Body of pancreas (tissue), 4 donors: ENCODE measurements around the gene MECR. TPM values are rescaled to one million over a fixed set of nuclear protein-coding genes. Genes with fewer than 3 reads are reported as not detected.
"Not testable (repeated sequence)": the region's sequence is repeated elsewhere in the genome, so short reads cannot be mapped to it uniquely, and the experiment has no call there.

ENCODE experiments used
- ATAC-seq: fragments of 150-250 bp; one replicate; pipeline ENCODE4 v1.9.1; 2016
- DNase-seq, 4 donors: peaks; one replicate each; pipeline ENCODE4 v3.0.0-alpha.2; 2019
- H3K27ac ChIP-seq, 4 donors: fragments of 200-600 bp; sonication (generic); 1 replicate in 3 of 4; 2 replicates in 1 of 4; pipeline versions ENCODE4 v1.5.1 to v1.6.1; 2016 to 2019; ENCODE audit warnings: mild to moderate bottlenecking in 1 of 4, mixed read lengths in 1 of 4, moderate library complexity in 1 of 4
- H3K27me3 ChIP-seq, 2 donors: fragments of 200-600 bp; sonication (generic); one replicate each; pipeline ENCODE4 v1.6.0; 2016; ENCODE audit warnings: mild to moderate bottlenecking in 1 of 2
- H3K36me3 ChIP-seq, 2 donors: fragments of 200-600 bp; sonication (generic); replicated peaks in 1 of 2; 2 replicates each; pipeline ENCODE4 v1.5.1; 2016; ENCODE audit warnings: low read depth in 2 of 2; ENCODE audit not compliant: insufficient read depth in 1 of 2
- H3K4me1 ChIP-seq: fragments of 200-600 bp; sonication (generic); one replicate; pipeline ENCODE4 v1.6.0; 2016
- H3K4me3 ChIP-seq, 2 donors: fragments of 200-600 bp; sonication (generic); 1 replicate in 1 of 2; 2 replicates in 1 of 2; pipeline ENCODE4 v1.5.1; 2016 to 2019
- H3K9me3 ChIP-seq, 3 donors: fragments of 200-600 bp; sonication (generic); 1 replicate in 2 of 3; 2 replicates in 1 of 3; pipeline ENCODE4 v1.5.1; 2016
- POLR2A ChIP-seq, 3 donors: fragments of 450-650 bp; IDR thresholded peaks; one replicate each; pipeline ENCODE4 v1.6.1; 2016; ENCODE audit warnings: antibody characterized with exemption in 3 of 3, mild to moderate bottlenecking in 2 of 3
- whole genome bisulfite sequencing, 2 donors: methylation state at CpG; one replicate each; pipeline ENCODE4 v1.1.5; 2017; 5-methylcytosine and 5-hydroxymethylcytosine counted together
- intact Hi-C: fragments of 100-400 bp; cut with DNase I; formaldehyde crosslinking; loops from one replicate; pipeline ENCODE4 v1.15.1; 2023
- total RNA-seq, 2 donors: library from RNA; depleted of rRNA; stranded (reverse); fragments of >200 nt; gene quantifications; one replicate each; pipeline ENCODE4 v1.1.0, GENCODE V29; 2016
- TF ChIP-seq, protein P1 (sequence below), 7 experiments: fragments of 450-650 bp in 4 of 7; fragments of 200-600 bp in 3 of 7; sonication (generic) in 3 of 7; IDR thresholded peaks; one replicate each; pipeline ENCODE4 v1.5.1; 2016 to 2019; ENCODE audit warnings: antibody characterized with exemption in 7 of 7

Gene MECR
- total RNA-seq, 2 donors from 2014 or later: 10.6 to 30.7 TPM

DNA sequence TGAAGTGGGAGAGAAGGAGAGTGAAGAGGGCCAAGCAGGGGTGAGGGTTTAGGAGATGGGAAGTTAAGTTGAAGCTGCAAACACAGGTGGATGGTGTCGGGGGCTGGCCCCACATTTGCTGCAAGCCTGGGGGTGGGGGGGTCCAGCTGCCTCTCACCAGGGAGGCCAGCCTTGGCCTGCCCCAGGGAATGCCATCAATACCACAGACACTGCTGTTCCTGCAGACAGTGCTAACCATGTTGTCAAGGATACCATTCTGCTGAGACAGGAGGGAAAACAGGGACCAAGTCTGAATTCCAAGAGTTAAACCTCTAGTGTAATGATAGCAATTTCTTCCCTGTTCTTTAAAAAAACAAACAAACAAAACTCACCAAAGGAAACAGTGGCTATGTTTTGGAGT, 8.0 kb downstream of the MECR start:
- Histone ChIP-seq H3K9me3 (no peaks in the 10 kb centered on the region), H3K4me1 (no peaks in the 10 kb centered on the region)
- no peak for TF ChIP-seq POLR2A (IDR thresholded peaks at IDR 0.05)
- TF ChIP-seq, protein P1, sequence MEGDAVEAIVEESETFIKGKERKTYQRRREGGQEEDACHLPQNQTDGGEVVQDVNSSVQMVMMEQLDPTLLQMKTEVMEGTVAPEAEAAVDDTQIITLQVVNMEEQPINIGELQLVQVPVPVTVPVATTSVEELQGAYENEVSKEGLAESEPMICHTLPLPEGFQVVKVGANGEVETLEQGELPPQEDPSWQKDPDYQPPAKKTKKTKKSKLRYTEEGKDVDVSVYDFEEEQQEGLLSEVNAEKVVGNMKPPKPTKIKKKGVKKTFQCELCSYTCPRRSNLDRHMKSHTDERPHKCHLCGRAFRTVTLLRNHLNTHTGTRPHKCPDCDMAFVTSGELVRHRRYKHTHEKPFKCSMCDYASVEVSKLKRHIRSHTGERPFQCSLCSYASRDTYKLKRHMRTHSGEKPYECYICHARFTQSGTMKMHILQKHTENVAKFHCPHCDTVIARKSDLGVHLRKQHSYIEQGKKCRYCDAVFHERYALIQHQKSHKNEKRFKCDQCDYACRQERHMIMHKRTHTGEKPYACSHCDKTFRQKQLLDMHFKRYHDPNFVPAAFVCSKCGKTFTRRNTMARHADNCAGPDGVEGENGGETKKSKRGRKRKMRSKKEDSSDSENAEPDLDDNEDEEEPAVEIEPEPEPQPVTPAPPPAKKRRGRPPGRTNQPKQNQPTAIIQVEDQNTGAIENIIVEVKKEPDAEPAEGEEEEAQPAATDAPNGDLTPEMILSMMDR (IDR thresholded peaks at IDR 0.05): no peak

DNA sequence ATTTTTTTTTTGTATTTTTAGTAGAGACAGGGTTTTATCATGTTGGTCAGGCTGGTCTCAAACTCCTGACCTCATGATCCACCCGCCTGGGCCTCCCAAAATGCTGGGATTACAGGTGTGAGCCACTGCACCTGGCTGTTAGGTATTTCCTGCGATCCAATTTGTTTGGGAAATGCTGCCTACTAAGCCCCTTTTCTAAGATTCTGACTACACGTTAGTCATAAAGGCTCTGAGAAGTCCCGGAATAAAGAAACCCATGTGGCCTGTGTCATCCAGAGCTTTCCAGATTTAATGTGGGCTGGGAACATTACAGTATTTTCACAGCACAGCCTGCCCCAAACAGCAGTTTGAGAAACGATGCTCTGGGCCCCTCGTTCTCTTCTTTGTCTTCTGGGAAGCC, 8.5 kb downstream of the MECR start:
- H3K27ac ChIP-seq, H3K4me1 ChIP-seq, ATAC-seq, H3K4me3 ChIP-seq, H3K9me3 ChIP-seq, DNase-seq, intact Hi-C loops, H3K36me3 ChIP-seq, H3K27me3 ChIP-seq: not testable (repeated sequence)
- WGBS, 2 donors: 84 to 92% methylated on average over 6 of the region's 6 CpGs

More for the DNA sequence above, 8.0 kb downstream of the MECR start:
- no peak overlapping the region for H3K27ac ChIP-seq
- no peak for DNase-seq
- WGBS, 2 donors: 89 to 94% methylated on average over 1 of the region's 1 CpG
- no peaks in the 10 kb centered on the region for H3K27me3 ChIP-seq
- no peak for ATAC-seq
- intact Hi-C loops: no loop called here
- H3K36me3 ChIP-seq: no peaks in the 10 kb centered on the region
- H3K4me3 ChIP-seq: no peak overlapping the region

DNA sequence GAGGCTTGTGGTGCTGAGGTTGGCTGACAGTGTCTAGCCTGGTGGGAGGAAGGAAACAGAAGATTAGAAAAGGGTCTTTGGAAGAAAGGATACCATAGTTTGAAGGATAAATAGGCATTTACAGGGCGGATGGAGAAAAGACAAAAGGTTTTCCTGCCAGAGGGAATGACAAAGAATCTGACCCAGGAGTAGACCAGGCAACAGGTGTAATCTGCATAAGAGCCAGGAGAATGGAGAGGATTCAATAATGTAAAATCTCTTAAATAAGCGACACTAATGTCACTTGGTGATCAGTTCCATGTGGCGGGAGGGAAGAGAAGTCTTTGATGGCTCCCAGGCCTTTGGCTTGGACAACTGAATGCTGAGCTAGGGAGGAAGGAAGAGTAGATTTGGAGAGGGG, 9.4 kb downstream of the MECR start:
- 94 to 99% methylated on average over 3 of the region's 3 CpGs for WGBS, 2 donors
- DNase-seq: no peak
- Histone ChIP-seq H3K36me3 (no peaks in the 10 kb centered on the region), H3K27me3 (no peaks in the 10 kb centered on the region), H3K27ac (no peak overlapping the region), H3K4me3 (no peak overlapping the region), H3K9me3 (no peaks in the 10 kb centered on the region), H3K4me1 (no peaks in the 10 kb centered on the region)
- no peak for ATAC-seq
- no peak for TF ChIP-seq POLR2A (IDR thresholded peaks at IDR 0.05)
- TF ChIP-seq, protein P1 (IDR thresholded peaks at IDR 0.05): no peak
- intact Hi-C loops: no loop called here

DNA sequence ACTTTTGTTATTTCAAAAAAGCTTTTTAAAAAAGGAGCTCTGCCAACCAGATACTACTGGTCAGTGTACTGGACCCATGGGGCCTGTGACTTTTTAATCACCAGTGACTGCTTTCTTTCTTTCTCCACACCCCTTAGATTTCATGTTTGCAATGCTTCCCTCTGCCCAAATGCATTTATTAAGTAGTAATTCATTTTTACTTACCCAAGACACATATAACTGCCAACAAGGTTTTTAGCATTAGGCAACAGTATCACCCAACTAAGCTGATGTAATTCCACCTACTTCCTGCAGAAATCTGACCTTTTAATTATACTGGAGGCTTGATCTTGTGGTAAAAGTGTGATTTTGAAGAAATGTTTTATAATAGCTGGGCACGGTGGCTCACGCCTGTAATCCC, 12.5 kb downstream of the MECR start:
- 65 to 85% methylated on average over 2 of the region's 2 CpGs for WGBS, 2 donors
- Histone ChIP-seq H3K9me3 (no peaks in the 10 kb centered on the region), H3K27me3 (no peaks in the 10 kb centered on the region), H3K27ac (no peak overlapping the region), H3K4me1 (no peaks in the 10 kb centered on the region), H3K36me3 (peaks cover 0 to 7% of the 10 kb centered on the region in 2 donors), H3K4me3 (no peak overlapping the region)
- no peak for ATAC-seq
- intact Hi-C loops: no loop called here
- no peak for DNase-seq
- TF ChIP-seq POLR2A (IDR thresholded peaks at IDR 0.05): no peak
- TF ChIP-seq, protein P1 (IDR thresholded peaks at IDR 0.05): no peak

DNA sequence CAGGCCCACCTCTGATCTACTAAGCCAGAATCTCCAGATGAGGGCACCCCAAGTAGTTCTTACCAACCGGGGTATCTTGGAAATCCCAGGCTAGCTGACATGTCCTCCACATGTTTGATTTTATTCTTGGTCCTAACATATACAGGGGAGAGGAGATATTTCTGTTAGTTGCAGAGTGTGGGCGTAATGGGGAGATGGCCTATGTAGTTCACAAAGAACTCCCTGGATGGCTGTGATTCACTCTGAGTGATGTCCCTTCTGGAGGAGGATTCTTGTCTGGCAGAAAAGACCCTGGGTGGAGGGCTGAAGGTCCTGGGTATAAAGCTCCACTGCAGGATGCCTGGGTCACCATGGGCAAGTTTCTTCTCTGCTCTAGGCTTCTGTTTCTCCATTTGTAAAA, 13.1 kb downstream of the MECR start:
- Histone ChIP-seq H3K4me3 (no peak overlapping the region), H3K9me3 (no peaks in the 10 kb centered on the region), H3K27ac (no peak overlapping the region), H3K27me3 (no peaks in the 10 kb centered on the region), H3K36me3 (peaks cover 0 to 7% of the 10 kb centered on the region in 2 donors), H3K4me1 (no peaks in the 10 kb centered on the region)
- 93 to 95% methylated on average over 2 of the region's 2 CpGs for WGBS, 2 donors
- ATAC-seq (no peak), DNase-seq (no peak)
- TF ChIP-seq, protein P1 (IDR thresholded peaks at IDR 0.05): no peak
- TF ChIP-seq POLR2A (IDR thresholded peaks at IDR 0.05): no peak
- intact Hi-C loops: no loop called here
